H1 (cell line): ENCODE results near the gene APBA2. TPM values are rescaled to one million over a fixed set of nuclear protein-coding genes. Genes with fewer than 3 reads are reported as not detected.

Experiments
- CTCF ChIA-PET: fragments of 300-600 bp; sonication (Branson Sonifier 250); formaldehyde crosslinking; loops from one replicate; lab custom pipeline; 2021; ENCODE audit not compliant: partially characterized antibody; lab: Charles Lee
- POLR2A ChIA-PET: fragments of 300-600 bp; sonication (Branson Sonifier 250); formaldehyde crosslinking; loops from one replicate; lab custom pipeline; 2021; ENCODE audit warnings: inconsistent platforms; ENCODE audit not compliant: partially characterized antibody; lab: Charles Lee
- DNase-seq, 2 experiments: peaks; one replicate each; pipeline versions ENCODE4 v3.0.0 to v3.0.0-alpha.2; 2010 to 2022; ENCODE audit warnings: low spot score in 2 of 2, low read depth in 1 of 2, mixed read lengths in 1 of 2
- FAIRE-seq: peaks from 2 replicates; lab custom pipeline; 2011; peaks lifted over from hg19 to GRCh38; lab: Jason Lieb, UNC
- H2AFZ ChIP-seq: 2 replicates; pipeline ENCODE4 v1.8.1; 2012; ENCODE audit warnings: low read length, inconsistent platforms
- H2AK5ac ChIP-seq: 2 replicates; pipeline ENCODE4 v1.6.1; 2013; ENCODE audit warnings: low read depth, low read length
- H2BK120ac ChIP-seq: replicated peaks from 2 replicates; pipeline ENCODE3; 2013; ENCODE audit warnings: low read depth, low read length, inconsistent platforms
- H2BK12ac ChIP-seq: 2 replicates; pipeline ENCODE4 v1.6.1; 2013; ENCODE audit warnings: low read depth, low read length
- H2BK15ac ChIP-seq: 2 replicates; pipeline ENCODE4 v1.6.1; 2013; ENCODE audit warnings: low read length
- H2BK20ac ChIP-seq: 2 replicates; pipeline ENCODE4 v1.6.1; 2013; ENCODE audit warnings: low read length
- H2BK5ac ChIP-seq: 2 replicates; pipeline ENCODE4 v1.6.1; 2013; ENCODE audit warnings: low read depth, low read length
- H3K14ac ChIP-seq: 2 replicates; pipeline ENCODE4 v1.6.1; 2013; ENCODE audit warnings: inconsistent platforms; ENCODE audit not compliant: insufficient read length
- H3K18ac ChIP-seq: 2 replicates; pipeline ENCODE4 v1.6.1; 2013; ENCODE audit warnings: low read length; ENCODE audit errors: extremely low read depth
- H3K23ac ChIP-seq: 2 replicates; pipeline ENCODE4 v1.6.1; 2013; ENCODE audit warnings: inconsistent platforms; ENCODE audit not compliant: insufficient read length
- H3K23me2 ChIP-seq: 2 replicates; pipeline ENCODE4 v1.6.1; 2013; ENCODE audit warnings: low read depth, low read length
- H3K27ac ChIP-seq: 2 replicates; pipeline ENCODE4 v1.6.1; 2011; ENCODE audit warnings: low read depth, low read length, inconsistent platforms
- H3K27me3 ChIP-seq, 4 experiments: replicated peaks in 1 of 4; 1 replicate in 1 of 4; 2 replicates in 3 of 4; pipeline versions ENCODE4 v1.6.1 to v1.8.1; 2011 to 2013; ENCODE audit warnings: low read length in 3 of 4, mild to moderate bottlenecking in 3 of 4, inconsistent platforms in 2 of 4, mixed read lengths in 2 of 4, moderate library complexity in 1 of 4; ENCODE audit not compliant: control insufficient read depth in 3 of 4, insufficient read depth in 3 of 4; ENCODE audit errors: extremely low read depth in 1 of 4
- H3K36me3 ChIP-seq, 4 experiments: 2 replicates each; pipeline versions ENCODE4 v1.6.1 to v1.8.1; 2011 to 2013; ENCODE audit warnings: mild to moderate bottlenecking in 4 of 4, low read length in 3 of 4, moderate library complexity in 2 of 4, control low read depth in 1 of 4, inconsistent platforms in 1 of 4; ENCODE audit not compliant: insufficient read depth in 4 of 4, control insufficient read depth in 2 of 4
- H3K4ac ChIP-seq: replicated peaks from 2 replicates; pipeline ENCODE3; 2013; ENCODE audit warnings: low read length, low read depth, mixed read lengths, inconsistent platforms; ENCODE audit not compliant: insufficient read length
- H3K4me1 ChIP-seq, 4 experiments: replicated peaks in 1 of 4; 1 replicate in 1 of 4; 2 replicates in 3 of 4; pipeline versions ENCODE4 v1.6.1 to v1.8.1; 2011 to 2013; ENCODE audit warnings: low read length in 3 of 4, inconsistent platforms in 2 of 4, mixed read lengths in 1 of 4; ENCODE audit not compliant: insufficient read depth in 4 of 4, control insufficient read depth in 3 of 4
- H3K4me2 ChIP-seq, 2 experiments: 2 replicates each; pipeline versions ENCODE4 v1.6.1 to v1.8.1; 2011 to 2013; ENCODE audit warnings: low read depth in 2 of 2, low read length in 2 of 2, control low read depth in 1 of 2, inconsistent platforms in 1 of 2, mild to moderate bottlenecking in 1 of 2; ENCODE audit not compliant: insufficient read depth in 1 of 2
- H3K4me3 ChIP-seq, 4 experiments: fragments of 200-600, 300-600 bp in 1 of 4; sonication (generic), shearing (Covaris generic), sonication (Bioruptor Twin) in 1 of 4; 2 replicates each; pipeline versions ENCODE4 v1.5.1 to v1.8.1; 2011 to 2016; ENCODE audit warnings: low read length in 4 of 4, low read depth in 3 of 4, control low read depth in 2 of 4, inconsistent platforms in 2 of 4, mild to moderate bottlenecking in 2 of 4, mixed read lengths in 1 of 4, moderate library complexity in 1 of 4; ENCODE audit not compliant: insufficient read depth in 2 of 4; ENCODE audit errors: extremely low read depth in 1 of 4
- H3K56ac ChIP-seq: replicated peaks from 2 replicates; pipeline ENCODE3; 2013; ENCODE audit warnings: low read depth, mild to moderate bottlenecking, mixed read lengths, low read length, inconsistent platforms; ENCODE audit not compliant: insufficient read length
- H3K79me1 ChIP-seq: 2 replicates; pipeline ENCODE4 v1.6.1; 2013; ENCODE audit warnings: low read depth, low read length, control low read depth
- H3K79me2 ChIP-seq, 2 experiments: 2 replicates each; pipeline versions ENCODE4 v1.6.1 to v1.8.1; 2012 to 2013; ENCODE audit warnings: low read length in 2 of 2, mild to moderate bottlenecking in 2 of 2, inconsistent platforms in 1 of 2; ENCODE audit not compliant: insufficient read depth in 2 of 2, control insufficient read depth in 1 of 2
- H3K9ac ChIP-seq, 4 experiments: replicated peaks in 1 of 4; 1 replicate in 1 of 4; 2 replicates in 3 of 4; pipeline versions ENCODE4 v1.6.1 to v1.8.1; 2011 to 2013; ENCODE audit warnings: low read depth in 3 of 4, low read length in 3 of 4, control low read depth in 2 of 4, mild to moderate bottlenecking in 2 of 4, moderate library complexity in 2 of 4, inconsistent platforms in 1 of 4; ENCODE audit errors: extremely low read depth in 1 of 4
- H3K9me3 ChIP-seq, 2 experiments: 2 replicates each; pipeline versions ENCODE4 v1.6.1 to v1.8.1; 2012 to 2013; ENCODE audit warnings: mild to moderate bottlenecking in 2 of 2, moderate library complexity in 2 of 2, control low read depth in 1 of 2, inconsistent platforms in 1 of 2, low read depth in 1 of 2, low read length in 1 of 2, mixed read lengths in 1 of 2; ENCODE audit not compliant: insufficient read depth in 2 of 2
- H4K20me1 ChIP-seq, 2 experiments: replicated peaks in 1 of 2; 2 replicates each; pipeline versions ENCODE3 to v1.8.1; 2011 to 2013; ENCODE audit warnings: inconsistent platforms in 2 of 2, low read length in 2 of 2, mild to moderate bottlenecking in 1 of 2; ENCODE audit not compliant: insufficient read depth in 2 of 2, control insufficient read depth in 1 of 2
- H4K5ac ChIP-seq: 2 replicates; pipeline ENCODE4 v1.6.1; 2013; ENCODE audit warnings: low read length, low read depth, mixed read lengths, inconsistent platforms; ENCODE audit not compliant: insufficient read length
- H4K8ac ChIP-seq: 2 replicates; pipeline ENCODE4 v1.8.0; 2013; ENCODE audit warnings: mild to moderate bottlenecking, moderate library complexity, low read length, inconsistent platforms; ENCODE audit not compliant: insufficient read depth; ENCODE audit errors: extremely low read depth
- H4K91ac ChIP-seq: replicated peaks from 2 replicates; pipeline ENCODE3; 2013; ENCODE audit warnings: low read length, mixed read lengths, inconsistent platforms; ENCODE audit not compliant: insufficient read length
- ATF3 ChIP-seq: IDR thresholded peaks from 2 replicates; pipeline ENCODE4 v1.6.1; 2011; ENCODE audit warnings: low read depth, mild to moderate bottlenecking, low read length; ENCODE audit not compliant: insufficient read depth
- CREB1 ChIP-seq: IDR thresholded peaks from 2 replicates; pipeline ENCODE4 v1.6.1; 2012; ENCODE audit warnings: inconsistent platforms
- KDM5A ChIP-seq: fragments of 200-600 bp; IDR thresholded peaks from 2 replicates; pipeline ENCODE4 v1.7.1; 2012; ENCODE audit warnings: mild to moderate bottlenecking, low read length, inconsistent platforms, mixed read lengths
- RXRA ChIP-seq: IDR thresholded peaks from 2 replicates; pipeline ENCODE4 v1.6.1; 2011; ENCODE audit warnings: low read depth, mild to moderate bottlenecking, low read length, moderate library complexity; ENCODE audit not compliant: insufficient read depth
- TAF1 ChIP-seq: IDR thresholded peaks from 2 replicates; pipeline ENCODE4 v1.6.1; 2011; ENCODE audit warnings: mild to moderate bottlenecking, low read depth, low read length
- WGBS, 2 experiments: shearing (Covaris generic) in 1 of 2; methylation state at CpG; one replicate each; pipeline versions ENCODE4 v1.1.6 to v1.1.7; 2013 to 2015; ENCODE audit warnings: low lambda C conversion rate in 2 of 2, mixed read lengths in 2 of 2, inconsistent platforms in 1 of 2, low coverage in 1 of 2, missing lambda C conversion rate in 1 of 2; ENCODE audit not compliant: insufficient replicate concordance in 2 of 2, insufficient coverage in 1 of 2, insufficient read length in 1 of 2; ENCODE audit errors: extremely low coverage in 1 of 2, missing lambda C conversion rate in 1 of 2; 5-methylcytosine and 5-hydroxymethylcytosine counted together
- polyA plus RNA-seq, 7 experiments: library from polyadenylated mRNA; depleted of rRNA in 3 of 7; stranded (reverse) in 5 of 7; unstranded in 2 of 7; fragments of >200 nt in 5 of 7; fragments of 200-250 nt in 2 of 7; gene quantifications; 1 replicate in 5 of 7; 2 replicates in 1 of 7; 4 replicates in 1 of 7; pipeline versions ENCODE4 v1.2.1 to v1.2.3, GENCODE V29; 2011 to 2013; ENCODE audit warnings: missing spikeins in 2 of 7, mixed read lengths in 2 of 7
- total RNA-seq: library from RNA; stranded (reverse); fragmentation: NEBNext Ultra II Directional; extraction: Animal tissue kit (Norgen Biotek cat#: 25700); gene quantifications from 2 replicates; pipeline ENCODE4 v1.2.1, GENCODE V29; 2021

The APBA2 gene
- total and polyA plus RNA-seq, 2 of the 8 experiments (the other 6 are each of a cell fraction or from before 2014, with no cell fraction given) = 15.5 to 19.0 TPM

- H3K9me3 ChIP-seq = peaks cover 6 to 11% of the 10 kb centered on the region in 2 experiments
Observed at GRCh38 chr15:28894631-28895030, 8.9 kb downstream of the APBA2 start.

More at GRCh38 chr15:28894631-28895030, 8.9 kb downstream of the APBA2 start:
- no peaks in the 10 kb centered on the region for H3K27me3 ChIP-seq
- no peak overlapping the region for H3K23ac ChIP-seq
- no peak overlapping the region for H3K4ac ChIP-seq
- TF ChIP-seq RXRA (no peak), KDM5A (no peak), ATF3 (no peak), CREB1 (no peak), TAF1 (no peak)
- H3K56ac ChIP-seq = no peak overlapping the region
- H3K27ac ChIP-seq = no peak overlapping the region
- no peak overlapping the region for H2BK5ac ChIP-seq
- H3K79me2 ChIP-seq = no peaks in the 10 kb centered on the region
- H3K4me3 ChIP-seq = no peak overlapping the region
- POLR2A ChIA-PET = interaction anchor here (1.7 kb wide), 1 partner anchor 9 kb away, joined by 6 read pairs; the partner anchor contains the start of gene APBA2
- H3K36me3 ChIP-seq = no peaks in the 10 kb centered on the region
- no peak overlapping the region for H3K4me2 ChIP-seq
- H4K91ac ChIP-seq = no peak overlapping the region
- no peak for DNase-seq
- no peak overlapping the region for H2BK12ac ChIP-seq
- no peak for FAIRE-seq
- H3K23me2 ChIP-seq = no peaks in the 10 kb centered on the region
- H2AFZ ChIP-seq = no peak overlapping the region
- peaks cover 5% of the 10 kb centered on the region for H3K79me1 ChIP-seq
- no peak overlapping the region for H3K9ac ChIP-seq
- no peak overlapping the region for H2AK5ac ChIP-seq
- no peak overlapping the region for H2BK15ac ChIP-seq
- no peak overlapping the region for H3K14ac ChIP-seq
- H4K5ac ChIP-seq = no peak overlapping the region
- peaks cover 0 to 2% (median 0%) of the 10 kb centered on the region in 4 experiments; a peak in 2 of 7 replicates for H3K4me1 ChIP-seq
- CTCF ChIA-PET = interaction anchor here (1.2 to 3.4 kb wide), 2 partner anchors 9 to 195 kb away, joined by 4 to 19 read pairs; no protein-coding TSS in a partner anchor
- no peak overlapping the region for H2BK20ac ChIP-seq
- H4K8ac ChIP-seq = no peak overlapping the region
- 93% methylated on average over 11 of the region's 13 CpGs; no CpG with 5 or more reads in 1 of the 2 experiments for WGBS, 2 experiments
- no peak overlapping the region for H3K18ac ChIP-seq
- no peaks in the 10 kb centered on the region for H4K20me1 ChIP-seq
- no peak overlapping the region for H2BK120ac ChIP-seq
